Measurements from ENCODE around the gene BRINP3.

- TF ChIP-seq CTCF (IDR thresholded peaks at IDR 0.05): no peak
- no peak for TF ChIP-seq POLR2A (IDR thresholded peaks at IDR 0.05)
- no peak for TF ChIP-seq POLR2AphosphoS5 (IDR thresholded peaks at IDR 0.05)
These were observed 100.4 kb downstream of the BRINP3 start for GRCh38 chr1:190377294-190377693.
